GM19467 (cell line): ENCODE measurements around the gene PGAM5.
"Not testable (repeated sequence)": the region's sequence is repeated elsewhere in the genome, so short reads cannot be mapped to it uniquely, and the experiment has no call there.

Source experiments
- ATAC-seq: cut with Tn5 transposase; IDR thresholded peaks from one replicate; pipeline ENCODE4 v1.9.1; 2021; ENCODE audit warnings: mild to moderate bottlenecking, moderate library complexity; ENCODE audit not compliant: unreplicated experiment

PGAM5 gene

GRCh38 chr12:132741620-132742019, 31.0 kb downstream of the PGAM5 start:
- ATAC-seq: no peak

GRCh38 chr12:132743831-132744230, 33.2 kb downstream of the PGAM5 start:
- ATAC-seq: no peak

- no peak for ATAC-seq
These were observed 36.0 kb downstream of the PGAM5 start for GRCh38 chr12:132746613-132747012.

GRCh38 chr12:132747395-132747794, 36.8 kb downstream of the PGAM5 start:
- no peak for ATAC-seq

GRCh38 chr12:132747896-132748295, 37.3 kb downstream of the PGAM5 start:
- ATAC-seq: no peak

- no peak for ATAC-seq
These were observed 37.7 kb downstream of the PGAM5 start for GRCh38 chr12:132748319-132748718.

GRCh38 chr12:132753670-132754069, 43.0 kb downstream of the PGAM5 start:
- not testable (repeated sequence) for ATAC-seq

GRCh38 chr12:132754160-132754932, 43.7 kb downstream of the PGAM5 start:
- no peak for ATAC-seq

- not testable (repeated sequence) for ATAC-seq
These were observed 48.2 kb downstream of the PGAM5 start for GRCh38 chr12:132758825-132759224.

GRCh38 chr12:132759359-132759758, 48.7 kb downstream of the PGAM5 start:
- no peak for ATAC-seq

GRCh38 chr12:132761032-132761920, 50.6 kb downstream of the PGAM5 start, which contains the start of gene ANKLE2:
Gene ANKLE2 (minus strand): TSS chr12:132761832. CDS start chr12:132761798, 34 bp downstream.
- ATAC-seq: peak; percentile 31

GRCh38 chr12:132761921-132762583, 51.4 kb downstream of the PGAM5 start:
- ATAC-seq: peak; percentile 62

- no peak for ATAC-seq
These were observed 53.6 kb downstream of the PGAM5 start for GRCh38 chr12:132764231-132764630.

GRCh38 chr12:132765361-132765760, 54.7 kb downstream of the PGAM5 start:
- ATAC-seq: no peak

- ATAC-seq: no peak
These were observed 55.9 kb downstream of the PGAM5 start for GRCh38 chr12:132766380-132767085.

- peak; percentile 50 for ATAC-seq
These were observed 60.6 kb downstream of the PGAM5 start for GRCh38 chr12:132771126-132771838.
